Peyer's patch (tissue), 4 donors: ENCODE results near the gene AGAP2. TPM values are rescaled to one million over a fixed set of nuclear protein-coding genes. Genes with fewer than 3 reads are reported as not detected.
A peak's percentile ranks its signal among the peaks of the same experiment; 100 is the strongest.

Experiments
- DNase-seq, 3 donors: peaks; one replicate each; pipeline ENCODE4 v3.0.0-alpha.2; 2017 to 2019
- H3K27ac ChIP-seq, 4 donors: fragments of 200-600 bp; sonication (generic); one replicate each; pipeline ENCODE4 v1.5.1; 2016 to 2019
- H3K27me3 ChIP-seq, 2 donors: fragments of 200-600 bp; sonication (generic); one replicate each; pipeline ENCODE4 v1.5.1; 2019
- H3K36me3 ChIP-seq, 3 donors: fragments of 200-600 bp; sonication (generic); one replicate each; pipeline ENCODE4 v1.5.1; 2016 to 2019
- H3K4me1 ChIP-seq, 4 donors: fragments of 200-600 bp; sonication (generic); one replicate each; pipeline ENCODE4 v1.5.1; 2016 to 2019
- H3K4me3 ChIP-seq, 4 donors: fragments of 200-600 bp; sonication (generic); 1 replicate in 3 of 4; 2 replicates in 1 of 4; pipeline ENCODE4 v1.5.1; 2016 to 2019; ENCODE audit warnings: mild to moderate bottlenecking in 1 of 4
- H3K9me3 ChIP-seq, 4 donors: fragments of 200-600 bp; sonication (generic); one replicate each; pipeline ENCODE4 v1.5.1; 2016 to 2019; ENCODE audit warnings: mild to moderate bottlenecking in 1 of 4
- CTCF ChIP-seq, 6 experiments: fragments of 450-650 bp in 4 of 6; fragments of 200-600 bp in 2 of 6; sonication (generic) in 1 of 6; IDR thresholded peaks; one replicate each; pipeline ENCODE4 v1.5.1; 2017 to 2019; ENCODE audit warnings: antibody characterized with exemption in 6 of 6, mild to moderate bottlenecking in 3 of 6, moderate library complexity in 1 of 6
- POLR2A ChIP-seq, 2 donors: fragments of 450-650 bp; IDR thresholded peaks; one replicate each; pipeline ENCODE4 v1.5.1; 2017; ENCODE audit warnings: antibody characterized with exemption in 2 of 2, mild to moderate bottlenecking in 2 of 2, moderate library complexity in 2 of 2
- total RNA-seq, 4 donors: library from RNA; depleted of rRNA; stranded (reverse); fragments of >200 nt; gene quantifications; one replicate each; pipeline ENCODE4 v1.1.0, GENCODE V29; 2016

The AGAP2 gene
- total RNA-seq, 4 donors from 2014 or later: 2.5 to 9.1 (median 3.1) TPM

- TF ChIP-seq CTCF (IDR thresholded peaks at IDR 0.05) (no peak), POLR2A (IDR thresholded peaks at IDR 0.05) (no peak)
- Histone ChIP-seq H3K4me3 (peak overlapping the region; percentile 62 to 85 (median 79)), H3K36me3 (peaks cover 0 to 28% (median 0%) of the 10 kb centered on the region in 3 donors), H3K9me3 (no peaks in the 10 kb centered on the region), H3K27ac (peak overlapping the region; percentile 85 to 95 (median 95)), H3K27me3 (peaks cover 0 to 4% of the 10 kb centered on the region in 2 donors), H3K4me1 (peaks cover 0 to 20% (median 8%) of the 10 kb centered on the region in 4 donors)
- DNase-seq: peak; percentile 54 to 85 (median 80)
These were observed 5.7 kb upstream of the AGAP2 start for GRCh38 chr12:57744194-57744776.

- H3K4me1 ChIP-seq: peaks cover 0 to 20% (median 8%) of the 10 kb centered on the region in 4 donors
- TF ChIP-seq POLR2A (IDR thresholded peaks at IDR 0.05): no peak
- TF ChIP-seq CTCF (IDR thresholded peaks at IDR 0.05): no peak
- H3K27me3 ChIP-seq: peaks cover 0 to 10% of the 10 kb centered on the region in 2 donors
- H3K27ac ChIP-seq: peak overlapping the region in 1 of 4 donors; percentile 95
- no peaks in the 10 kb centered on the region for H3K9me3 ChIP-seq
- peaks cover 0 to 23% (median 0%) of the 10 kb centered on the region in 3 donors for H3K36me3 ChIP-seq
- H3K4me3 ChIP-seq: no peak overlapping the region
- DNase-seq: no peak
These were observed 5.2 kb upstream of the AGAP2 start for GRCh38 chr12:57743769-57744168.

GRCh38 chr12:57741844-57742738 lies 3.5 kb upstream of the AGAP2 start:
- peak overlapping the region; percentile 33 to 45 (median 38) for H3K4me3 ChIP-seq
- H3K27ac ChIP-seq: peak overlapping the region; percentile 10 to 80 (median 66)
- peaks cover 0 to 26% of the 10 kb centered on the region in 2 donors for H3K27me3 ChIP-seq
- H3K36me3 ChIP-seq: peaks cover 0 to 6% (median 0%) of the 10 kb centered on the region in 3 donors
- peaks cover 0 to 23% (median 19%) of the 10 kb centered on the region in 4 donors for H3K4me1 ChIP-seq
- DNase-seq: peak in 2 of 3 donors; percentile 83 to 89
- H3K9me3 ChIP-seq: no peaks in the 10 kb centered on the region
- TF ChIP-seq POLR2A (IDR thresholded peaks at IDR 0.05) (no peak), CTCF (IDR thresholded peaks at IDR 0.05) (peak in 5 of 6 experiments; percentile 30 to 70 (median 38))

GRCh38 chr12:57741413-57741789 lies 2.9 kb upstream of the AGAP2 start:
- Histone ChIP-seq H3K27ac (peak overlapping the region; percentile 10 to 80 (median 66)), H3K4me3 (peak overlapping the region; percentile 33 to 45 (median 38)), H3K36me3 (no peaks in the 10 kb centered on the region), H3K4me1 (peaks cover 0 to 30% (median 20%) of the 10 kb centered on the region in 4 donors), H3K27me3 (peaks cover 0 to 33% of the 10 kb centered on the region in 2 donors), H3K9me3 (no peaks in the 10 kb centered on the region)
- no peak for DNase-seq
- TF ChIP-seq POLR2A (IDR thresholded peaks at IDR 0.05): no peak
- no peak for TF ChIP-seq CTCF (IDR thresholded peaks at IDR 0.05)

GRCh38 chr12:57740656-57741412 lies 2.3 kb upstream of the AGAP2 start:
- no peaks in the 10 kb centered on the region for H3K36me3 ChIP-seq
- peak in 2 of 3 donors; percentile 88 to 91 for DNase-seq

More at GRCh38 chr12:57740656-57741412, 2.3 kb upstream of the AGAP2 start:
- H3K4me1 ChIP-seq: peaks cover 0 to 34% (median 20%) of the 10 kb centered on the region in 4 donors
- no peaks in the 10 kb centered on the region for H3K9me3 ChIP-seq
- TF ChIP-seq CTCF (IDR thresholded peaks at IDR 0.05): no peak
- TF ChIP-seq POLR2A (IDR thresholded peaks at IDR 0.05): no peak
- H3K27ac ChIP-seq: peak overlapping the region in 2 of 4 donors; percentile 78 to 80
- H3K4me3 ChIP-seq: peak overlapping the region; percentile 33 to 45 (median 38)
- peaks cover 0 to 37% of the 10 kb centered on the region in 2 donors for H3K27me3 ChIP-seq
